RWPE2 (cell line): Measurements from ENCODE around the gene RFX5.
"Not testable (repeated sequence)": the region's sequence is repeated elsewhere in the genome, so short reads cannot be mapped to it uniquely, and the experiment has no call there.

Experiments used
- ATAC-seq: fragments of 200-7000 bp; cut with Tn5 transposase; 3 replicates; pipeline ENCODE4 v1.9.1; 2021; ENCODE audit warnings: low read depth
- DNase-seq: peaks from one replicate; pipeline ENCODE4 v3.0.0-alpha.2; 2020; ENCODE audit warnings: low spot score
- H3K27ac ChIP-seq: fragments of 450-650 bp; 2 replicates; pipeline ENCODE4 v1.5.1; 2017; ENCODE audit warnings: mild to moderate bottlenecking; ENCODE audit not compliant: poor library complexity, severe bottlenecking
- H3K27me3 ChIP-seq: fragments of 250-450 bp; sonication (Bioruptor Pico); 2 replicates; pipeline ENCODE4 v1.5.1; 2021; ENCODE audit warnings: mild to moderate bottlenecking, moderate library complexity; ENCODE audit not compliant: insufficient read depth, poor library complexity, severe bottlenecking
- H3K36me3 ChIP-seq: fragments of 250-450 bp; sonication (Bioruptor Pico); 2 replicates; pipeline ENCODE4 v1.5.1; 2020; ENCODE audit warnings: low read depth, mild to moderate bottlenecking, moderate library complexity
- H3K4me1 ChIP-seq: fragments of 250-450 bp; sonication (Bioruptor Pico); 2 replicates; pipeline ENCODE4 v1.5.1; 2021; ENCODE audit warnings: mild to moderate bottlenecking, moderate library complexity; ENCODE audit not compliant: insufficient read depth, poor library complexity, severe bottlenecking
- H3K4me3 ChIP-seq: fragments of 250-450 bp; sonication (Bioruptor Pico); 2 replicates; pipeline ENCODE4 v1.5.1; 2021; ENCODE audit warnings: mild to moderate bottlenecking, moderate library complexity; ENCODE audit not compliant: severe bottlenecking
- H3K9me3 ChIP-seq: fragments of 250-450 bp; sonication (Bioruptor Pico); 2 replicates; pipeline ENCODE4 v1.5.1; 2021; ENCODE audit warnings: mild to moderate bottlenecking, moderate library complexity; ENCODE audit not compliant: severe bottlenecking
- CTCF ChIP-seq: fragments of 450-650 bp; IDR thresholded peaks from one replicate; pipeline ENCODE4 v1.5.1; 2017; ENCODE audit warnings: mild to moderate bottlenecking, moderate library complexity; ENCODE audit not compliant: poor library complexity, severe bottlenecking

The RFX5 gene

GRCh38 chr1:151346769-151347522 is at the start of gene RFX5:
Gene RFX5 (minus strand): TSS chr1:151347252. CDS start chr1:151346320, 932 bp downstream.
- H3K36me3 ChIP-seq = peaks cover 26% of the 10 kb centered on the region
- no peak for TF ChIP-seq CTCF
- ATAC-seq (peak; percentile 97), DNase-seq (peak; percentile 95)
- no peaks in the 10 kb centered on the region for H3K27me3 ChIP-seq
- H3K4me1 ChIP-seq = peaks cover 6% of the 10 kb centered on the region
- H3K4me3 ChIP-seq = peak within 1 kb of the TSS; percentile 58
- H3K9me3 ChIP-seq = peaks cover 2% of the 10 kb centered on the region
- peak within 1 kb of the TSS; percentile 59 for H3K27ac ChIP-seq

GRCh38 chr1:151396265-151396664 is 49.2 kb upstream of the RFX5 start:
- not testable (repeated sequence) for ATAC-seq, H3K9me3 ChIP-seq, H3K27ac ChIP-seq, H3K27me3 ChIP-seq, H3K4me3 ChIP-seq, DNase-seq, H3K4me1 ChIP-seq
- peaks cover 14% of the 10 kb centered on the region for H3K36me3 ChIP-seq

GRCh38 chr1:151393583-151393982 is 46.5 kb upstream of the RFX5 start:
- peaks cover 3% of the 10 kb centered on the region for H3K9me3 ChIP-seq
- H3K4me1 ChIP-seq = no peaks in the 10 kb centered on the region
- no peak overlapping the region for H3K4me3 ChIP-seq
- no peaks in the 10 kb centered on the region for H3K36me3 ChIP-seq
- no peak for TF ChIP-seq CTCF
- no peaks in the 10 kb centered on the region for H3K27me3 ChIP-seq
- no peak for DNase-seq
- no peak overlapping the region for H3K27ac ChIP-seq
- ATAC-seq = no peak

GRCh38 chr1:151391079-151391563 is 44.1 kb upstream of the RFX5 start:
- ATAC-seq (no peak), DNase-seq (no peak)
- Histone ChIP-seq H3K4me3 (no peak overlapping the region), H3K36me3 (no peaks in the 10 kb centered on the region), H3K9me3 (peaks cover 3% of the 10 kb centered on the region), H3K4me1 (no peaks in the 10 kb centered on the region), H3K27ac (no peak overlapping the region), H3K27me3 (no peaks in the 10 kb centered on the region)
- TF ChIP-seq CTCF = no peak

GRCh38 chr1:151390221-151391078 is 43.4 kb upstream of the RFX5 start:
- not testable (repeated sequence) for ATAC-seq, H3K4me1 ChIP-seq, H3K4me3 ChIP-seq, H3K36me3 ChIP-seq, H3K27ac ChIP-seq, H3K27me3 ChIP-seq, DNase-seq, H3K9me3 ChIP-seq
